GM06990 (cell line): ENCODE data around the gene ADISSP.

Experiments
- DNase-seq: peaks from one replicate; pipeline ENCODE4 v3.0.0-alpha.2; 2011; ENCODE audit not compliant: insufficient read length; ENCODE audit errors: extremely low read depth
- H3K27me3 ChIP-seq: replicated peaks from 2 replicates; pipeline ENCODE4 v1.6.0; 2011; ENCODE audit warnings: low read length; ENCODE audit not compliant: control insufficient read depth, insufficient read depth
- H3K36me3 ChIP-seq: 2 replicates; pipeline ENCODE4 v1.5.1; 2011; ENCODE audit warnings: low read length; ENCODE audit not compliant: control insufficient read depth, insufficient read depth
- H3K4me3 ChIP-seq: replicated peaks from 2 replicates; pipeline ENCODE4 v1.5.1; 2011; ENCODE audit warnings: low read depth, mild to moderate bottlenecking, control low read depth, low read length
- CTCF ChIP-seq: IDR thresholded peaks from 2 replicates; pipeline ENCODE4 v1.5.1; 2011; ENCODE audit warnings: low read length, control low read depth, mild to moderate bottlenecking, inconsistent platforms; ENCODE audit not compliant: insufficient read depth, poor library complexity, severe bottlenecking

The ADISSP gene

GRCh38 chr20:3778976-3779375 is 11.4 kb upstream of the ADISSP start:
- Histone ChIP-seq H3K27me3 (peaks cover 1% of the 10 kb centered on the region), H3K36me3 (peaks cover 2% of the 10 kb centered on the region; the same call in 1 of the 2 replicates), H3K4me3 (no peak overlapping the region)
- no peak for TF ChIP-seq CTCF
- no peak for DNase-seq

GRCh38 chr20:3777716-3778629 is 10.4 kb upstream of the ADISSP start:
- DNase-seq, result no peak
- peak overlapping the region; percentile 23 for H3K4me3 ChIP-seq

GRCh38 chr20:3777381-3777715 is 9.8 kb upstream of the ADISSP start:
- peaks cover 1% of the 10 kb centered on the region for H3K27me3 ChIP-seq
- DNase-seq, result no peak
- no peak for TF ChIP-seq CTCF
- peak overlapping the region; percentile 23 for H3K4me3 ChIP-seq
- H3K36me3 ChIP-seq, result no peaks in the 10 kb centered on the region

More at GRCh38 chr20:3777716-3778629, 10.4 kb upstream of the ADISSP start:
- TF ChIP-seq CTCF, result no peak
- Histone ChIP-seq H3K27me3 (peaks cover 1% of the 10 kb centered on the region), H3K36me3 (no peaks in the 10 kb centered on the region)

DNA sequence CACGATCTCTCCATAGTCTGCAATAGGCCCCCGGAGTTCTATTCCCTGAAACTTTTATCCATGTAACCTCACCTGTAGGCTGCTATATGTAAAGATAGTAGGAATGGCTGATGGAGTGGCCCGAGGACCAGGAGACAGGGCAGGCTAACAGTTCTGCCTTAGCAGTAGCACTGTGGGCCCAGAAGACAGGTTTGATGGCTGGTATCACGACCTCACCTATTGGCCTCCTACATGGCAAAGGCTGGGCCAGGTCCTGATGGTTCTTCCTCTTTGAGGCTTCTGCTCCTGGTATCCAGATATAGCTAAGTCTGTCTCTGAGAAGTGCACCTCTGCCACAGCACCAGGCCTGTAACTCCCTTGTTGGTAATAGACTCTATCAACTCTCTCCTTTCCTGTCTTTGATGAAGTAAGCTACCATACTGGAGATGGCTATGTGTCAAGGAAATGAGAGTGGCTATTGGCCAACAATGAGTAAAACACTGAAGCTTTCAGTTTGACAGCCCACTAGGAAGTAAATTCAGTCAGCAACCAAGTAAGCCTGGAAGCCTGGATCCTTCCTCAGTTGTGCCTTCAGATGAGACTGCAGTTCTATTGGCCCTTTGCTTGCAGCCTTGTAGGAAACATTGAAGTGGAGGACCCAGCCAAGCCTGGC is 8.0 kb upstream of the ADISSP start:
- no peak for TF ChIP-seq CTCF
- H3K36me3 ChIP-seq, result no peaks in the 10 kb centered on the region
- no peak overlapping the region for H3K4me3 ChIP-seq
- no peak for DNase-seq
- peaks cover 1% of the 10 kb centered on the region for H3K27me3 ChIP-seq

GRCh38 chr20:3771552-3772058 is 4.1 kb upstream of the ADISSP start:
- no peak for DNase-seq
- Histone ChIP-seq H3K36me3 (no peaks in the 10 kb centered on the region), H3K4me3 (no peak overlapping the region), H3K27me3 (no peaks in the 10 kb centered on the region)
- TF ChIP-seq CTCF, result no peak
